Body of pancreas (tissue), 4 donors: ENCODE measurements around the gene CCDC85C.

Experiments used
- CTCF ChIP-seq, 7 experiments: fragments of 450-650 bp in 4 of 7; fragments of 200-600 bp in 3 of 7; sonication (generic) in 3 of 7; IDR thresholded peaks; one replicate each; pipeline ENCODE4 v1.5.1; 2016 to 2019; ENCODE audit warnings: antibody characterized with exemption in 7 of 7
- POLR2A ChIP-seq, 3 donors: fragments of 450-650 bp; IDR thresholded peaks; one replicate each; pipeline ENCODE4 v1.6.1; 2016; ENCODE audit warnings: antibody characterized with exemption in 3 of 3, mild to moderate bottlenecking in 2 of 3

- TF ChIP-seq CTCF (IDR thresholded peaks at IDR 0.05) (peak in 2 of 7 experiments; percentile 12 to 25), POLR2A (IDR thresholded peaks at IDR 0.05) (peak; percentile 59 to 80 (median 75))
Observed at GRCh38 chr14:99554184-99554583, 49.8 kb downstream of the CCDC85C start.
